Activated T-helper 1 cell treated with Interleukin-2 at 50 U/mL for 16 hours (primary cell): ENCODE results near the gene MPG.
"Not testable (repeated sequence)": the region's sequence is repeated elsewhere in the genome, so short reads cannot be mapped to it uniquely, and the experiment has no call there.

ENCODE experiments used
- DNase-seq: peaks from one replicate; pipeline ENCODE4 v3.0.0-alpha.2; 2020; ENCODE audit warnings: low read depth

The MPG gene, protein sequence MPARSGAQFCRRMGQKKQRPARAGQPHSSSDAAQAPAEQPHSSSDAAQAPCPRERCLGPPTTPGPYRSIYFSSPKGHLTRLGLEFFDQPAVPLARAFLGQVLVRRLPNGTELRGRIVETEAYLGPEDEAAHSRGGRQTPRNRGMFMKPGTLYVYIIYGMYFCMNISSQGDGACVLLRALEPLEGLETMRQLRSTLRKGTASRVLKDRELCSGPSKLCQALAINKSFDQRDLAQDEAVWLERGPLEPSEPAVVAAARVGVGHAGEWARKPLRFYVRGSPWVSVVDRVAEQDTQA

DNA sequence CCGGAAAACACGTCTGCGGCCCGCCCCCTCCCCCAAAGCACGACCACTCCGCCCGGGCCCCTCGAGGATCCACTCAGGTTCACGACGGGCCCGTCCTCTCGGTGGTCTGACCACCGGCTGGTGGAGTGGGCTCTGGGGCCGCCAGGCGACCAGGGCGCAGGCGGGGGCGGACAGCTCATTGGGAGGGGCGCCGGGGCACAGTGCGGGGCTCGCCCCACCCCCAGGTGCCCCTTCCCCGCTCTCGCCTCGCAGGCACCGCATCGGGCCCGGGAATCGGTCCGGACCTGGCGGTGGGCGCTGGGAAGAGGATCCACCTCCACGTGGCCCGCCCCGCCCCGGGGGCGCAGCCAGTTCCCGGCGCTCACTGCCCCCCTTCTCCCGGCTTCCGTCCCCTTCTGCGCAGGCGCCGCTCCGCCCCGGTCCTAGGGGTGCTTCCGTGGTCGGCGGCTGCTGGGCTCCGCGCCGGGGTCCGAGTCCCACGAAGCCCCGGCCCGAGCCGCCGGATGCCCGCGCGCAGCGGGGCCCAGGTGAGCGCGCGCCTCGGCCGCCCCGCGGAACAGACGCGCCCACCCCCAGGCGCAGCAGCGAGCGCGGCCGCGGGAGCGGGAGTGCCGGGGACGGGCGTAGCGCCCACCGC, at the start of gene MPG:
TSS of gene MPG (plus strand) at position 419 of the 637 bp plus-strand sequence. CDS start at position 504, 85 bp downstream.
- peak; percentile 77 for DNase-seq

DNA sequence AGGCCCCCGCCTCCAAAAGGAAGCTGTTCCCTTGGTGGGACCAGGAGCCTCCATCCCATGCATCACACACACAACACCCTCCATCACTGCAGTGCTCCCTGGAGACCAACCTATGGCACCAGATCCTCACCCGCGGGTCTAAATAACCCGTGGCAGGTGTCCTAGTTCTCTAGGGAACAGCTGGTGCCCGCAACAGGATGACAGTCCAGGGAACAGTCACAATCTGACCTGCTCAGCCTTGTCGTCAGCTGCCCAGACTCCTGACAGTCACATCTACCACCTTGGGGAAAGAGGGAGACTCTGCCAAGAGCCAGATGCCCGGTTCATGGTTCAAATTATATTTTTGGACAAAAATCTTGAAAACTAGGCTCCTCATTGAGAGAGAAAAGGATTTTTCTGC, 47.4 kb upstream of the MPG start:
- DNase-seq, result not testable (repeated sequence)

DNA sequence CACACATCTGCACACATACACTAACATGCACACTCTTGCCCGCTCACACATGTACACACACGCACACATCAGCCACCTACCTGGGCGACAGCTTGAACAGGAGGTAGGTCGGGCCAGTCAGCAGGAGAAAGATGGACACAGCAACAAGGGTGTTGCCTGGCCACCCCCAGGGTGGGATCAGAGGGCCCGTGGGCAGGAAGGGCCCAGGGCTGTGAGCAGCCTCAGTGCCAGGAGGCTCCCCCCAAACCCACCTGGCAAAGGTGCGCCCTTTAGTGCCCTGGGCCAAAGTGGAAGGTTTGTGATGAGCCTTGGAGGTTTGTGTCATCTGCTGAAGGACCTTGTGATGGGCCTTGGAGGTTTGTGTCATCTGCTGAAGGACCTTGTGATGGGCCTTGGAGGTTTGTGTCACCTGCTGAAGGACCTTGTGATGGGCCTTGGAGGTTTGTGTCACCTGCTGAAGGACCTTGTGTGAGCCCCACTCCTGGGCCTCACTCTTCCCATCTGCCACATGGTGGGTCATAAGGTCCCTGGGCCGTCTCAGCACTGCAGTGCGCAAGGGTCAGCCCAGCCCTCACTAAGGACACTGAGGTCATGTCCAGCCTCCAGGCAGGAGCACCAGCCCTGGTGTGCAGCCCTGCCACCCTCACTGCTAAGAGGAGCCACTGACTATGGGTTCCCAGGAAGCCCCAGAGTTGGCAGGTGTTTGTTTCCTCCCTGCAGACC, 44.7 kb upstream of the MPG start:
- not testable (repeated sequence) for DNase-seq

DNA sequence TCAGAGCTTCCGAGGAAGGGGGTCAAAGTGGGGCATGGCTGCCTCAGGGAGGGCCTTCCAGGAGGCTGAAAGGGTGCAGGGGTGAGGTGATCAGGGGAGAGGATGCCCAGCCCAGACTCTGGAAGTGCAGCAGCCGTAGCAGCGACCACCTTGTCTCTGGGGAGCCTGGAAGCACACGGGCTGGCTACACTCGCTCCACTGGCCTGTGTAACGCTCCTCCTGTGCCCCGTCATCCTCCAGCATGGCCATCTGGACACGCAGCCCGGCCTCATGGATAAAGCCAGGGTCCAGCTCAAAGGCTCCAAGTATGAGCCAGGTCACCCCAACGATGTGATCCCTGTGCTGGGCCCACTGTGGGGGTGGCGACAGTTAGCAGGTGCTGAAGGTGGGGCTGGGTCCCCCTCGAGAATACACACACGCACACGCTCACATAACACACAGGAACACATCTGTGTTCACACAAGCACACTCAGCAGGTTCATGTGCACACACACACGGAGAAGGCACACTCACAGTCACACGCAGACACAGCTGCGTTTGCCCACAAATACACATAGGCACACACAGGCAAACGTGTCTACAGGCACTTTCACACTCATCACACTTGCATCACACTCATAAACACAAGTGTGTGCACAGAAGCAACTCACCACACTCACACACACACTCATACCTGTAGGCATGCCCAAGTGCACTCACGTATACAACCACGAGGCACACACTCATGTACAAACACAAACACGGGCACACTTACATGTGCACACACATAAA, 44.0 kb upstream of the MPG start:
- no peak for DNase-seq

DNA sequence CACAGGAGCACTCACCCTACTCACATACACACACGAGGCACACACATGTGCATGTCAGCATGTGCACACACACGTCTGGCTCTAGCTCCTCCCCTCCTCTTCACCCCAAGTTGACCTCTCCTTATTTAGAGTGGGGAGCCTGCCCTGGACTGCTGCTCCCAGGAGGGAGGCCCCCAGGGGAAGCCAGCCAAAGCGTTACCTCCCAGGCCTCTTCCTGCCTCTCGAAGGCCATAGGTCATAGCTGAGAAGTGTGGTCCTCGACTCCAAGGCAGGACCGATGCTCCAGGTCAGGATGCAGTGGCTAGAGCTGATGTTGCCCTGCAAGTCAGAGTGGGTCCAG, 43.4 kb upstream of the MPG start:
- no peak for DNase-seq

DNA sequence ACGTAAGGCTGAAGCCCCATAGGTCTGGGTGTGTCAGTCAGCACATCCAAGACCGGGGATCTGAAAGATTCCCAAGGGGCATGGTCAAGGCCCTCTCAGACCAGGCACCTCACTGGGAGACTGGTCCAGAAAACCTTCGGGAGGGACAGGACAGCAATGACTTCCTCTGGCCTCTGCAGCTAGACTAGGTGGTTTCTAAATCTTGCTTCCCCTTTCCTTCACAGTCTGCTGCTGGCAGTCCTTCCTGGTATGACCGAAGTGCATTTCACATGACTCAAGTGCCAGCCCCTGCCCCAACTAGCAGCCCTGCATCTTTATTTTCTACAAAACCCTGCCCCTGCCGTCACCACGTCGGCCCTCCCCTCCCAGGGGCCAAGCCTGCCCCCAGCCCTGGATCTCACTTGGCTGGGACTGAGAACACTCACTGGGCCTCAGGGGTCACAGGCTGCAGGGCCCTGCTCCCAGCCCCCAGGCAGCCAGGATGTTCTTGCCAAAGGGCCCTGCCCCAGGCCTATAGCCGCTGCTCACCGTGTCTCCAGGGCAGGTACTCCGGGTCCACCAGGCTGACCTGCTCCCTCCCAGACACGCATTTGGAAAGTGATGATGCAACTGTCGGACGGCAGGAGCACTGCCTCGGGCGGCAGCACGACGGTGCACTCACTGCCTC, 42.9 kb upstream of the MPG start:
- DNase-seq, result no peak

DNA sequence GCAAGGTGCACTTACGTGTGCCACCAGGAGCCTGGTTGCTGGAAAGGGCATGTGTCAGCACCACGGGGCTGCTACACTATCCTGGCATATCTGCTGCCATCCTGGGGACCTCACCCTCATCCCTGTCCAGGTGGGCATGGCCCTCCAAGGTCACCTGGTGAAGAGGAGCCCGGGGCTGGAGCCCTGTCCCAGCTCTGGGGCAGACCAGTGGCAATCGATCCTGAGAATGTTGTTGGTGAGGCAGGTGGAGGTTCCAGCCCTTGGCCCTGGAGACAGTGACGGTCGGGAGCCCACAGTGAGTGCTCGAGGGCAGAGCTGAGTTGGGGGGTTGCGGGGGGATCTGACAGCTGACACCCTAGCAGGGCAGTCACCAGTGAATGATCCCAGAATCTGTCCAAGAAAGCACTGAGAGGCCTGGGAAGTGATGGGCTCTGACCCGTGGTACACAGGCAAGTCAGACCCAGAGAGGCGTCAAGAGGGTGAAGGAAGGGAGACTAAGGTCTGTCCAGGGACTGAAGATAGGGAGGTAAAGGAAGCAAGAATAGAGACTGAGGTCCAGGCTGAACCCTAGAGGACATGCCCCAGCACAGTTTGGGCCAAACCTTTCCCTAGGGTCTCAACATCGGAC, 42.2 kb upstream of the MPG start:
- no peak for DNase-seq

DNA sequence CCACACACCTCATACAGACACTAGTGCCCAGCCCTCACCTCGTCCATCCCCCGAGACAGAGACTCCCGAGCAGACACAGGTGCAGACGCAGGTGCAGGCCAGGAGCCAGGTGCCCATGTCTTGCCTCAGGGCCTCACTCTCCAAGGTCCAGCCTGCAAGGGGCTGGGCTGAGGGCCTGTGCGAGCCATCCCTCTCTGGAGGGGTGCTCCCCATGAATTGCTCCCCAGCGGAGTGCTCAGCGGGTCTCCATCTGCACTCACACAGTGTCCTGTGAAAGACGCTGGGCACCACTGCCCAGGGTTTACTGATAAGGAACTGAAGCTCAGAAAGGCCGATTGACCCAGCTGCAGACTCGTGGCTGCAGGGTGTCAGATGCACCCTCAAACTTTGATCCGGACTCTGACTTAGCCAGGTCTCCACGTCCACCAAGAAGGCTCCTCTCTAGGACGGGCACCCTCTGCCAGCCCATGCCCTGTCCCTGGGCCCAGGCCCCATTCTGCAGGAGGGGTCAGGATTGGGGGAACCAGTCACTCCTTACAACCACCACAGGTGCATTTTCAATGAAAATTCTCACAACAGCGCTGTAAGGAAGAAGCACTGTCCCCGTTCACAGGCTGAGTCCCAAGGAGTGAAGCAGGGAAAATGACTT, 41.6 kb upstream of the MPG start:
- no peak for DNase-seq

DNA sequence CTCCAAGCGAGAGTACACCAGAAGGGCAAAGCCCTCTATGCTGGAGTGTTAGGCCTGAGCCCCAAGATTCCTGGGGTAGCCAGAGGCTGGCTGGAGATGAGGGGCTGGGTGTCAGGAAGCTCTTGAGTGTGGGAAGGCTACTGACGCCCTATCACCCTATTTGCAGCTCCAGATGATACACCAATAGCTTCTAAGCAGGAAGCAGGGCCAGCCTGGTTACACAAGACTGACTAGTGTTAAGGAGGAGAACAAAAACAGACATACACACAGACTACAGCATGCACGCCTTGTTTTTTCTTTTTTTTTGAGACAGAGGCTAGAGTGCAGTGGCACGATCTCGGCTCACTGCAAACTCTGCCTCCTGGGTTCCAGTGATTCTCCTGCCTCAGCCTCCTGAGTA, 40.5 kb upstream of the MPG start:
- DNase-seq, result no peak

DNA sequence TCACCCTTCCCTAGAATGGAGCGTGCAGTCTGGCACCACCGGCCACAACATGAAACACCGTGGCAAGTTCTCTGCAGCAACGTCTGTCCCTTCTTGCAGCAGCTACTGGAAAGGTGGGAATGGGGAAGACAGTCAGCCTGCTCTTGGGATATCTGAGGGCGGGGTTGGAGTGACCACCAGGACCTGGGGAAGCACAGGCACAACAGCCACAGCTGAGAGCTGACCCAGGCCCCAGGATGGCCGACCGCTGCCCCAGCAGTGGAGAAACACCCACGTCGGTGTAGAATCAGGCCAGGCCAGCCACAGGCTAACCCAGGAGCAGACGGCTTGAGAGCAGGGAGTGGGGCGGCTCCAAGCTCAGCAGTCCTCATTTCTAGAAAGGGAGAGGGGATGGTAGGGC, 39.8 kb upstream of the MPG start:
- DNase-seq, result not testable (repeated sequence)

DNA sequence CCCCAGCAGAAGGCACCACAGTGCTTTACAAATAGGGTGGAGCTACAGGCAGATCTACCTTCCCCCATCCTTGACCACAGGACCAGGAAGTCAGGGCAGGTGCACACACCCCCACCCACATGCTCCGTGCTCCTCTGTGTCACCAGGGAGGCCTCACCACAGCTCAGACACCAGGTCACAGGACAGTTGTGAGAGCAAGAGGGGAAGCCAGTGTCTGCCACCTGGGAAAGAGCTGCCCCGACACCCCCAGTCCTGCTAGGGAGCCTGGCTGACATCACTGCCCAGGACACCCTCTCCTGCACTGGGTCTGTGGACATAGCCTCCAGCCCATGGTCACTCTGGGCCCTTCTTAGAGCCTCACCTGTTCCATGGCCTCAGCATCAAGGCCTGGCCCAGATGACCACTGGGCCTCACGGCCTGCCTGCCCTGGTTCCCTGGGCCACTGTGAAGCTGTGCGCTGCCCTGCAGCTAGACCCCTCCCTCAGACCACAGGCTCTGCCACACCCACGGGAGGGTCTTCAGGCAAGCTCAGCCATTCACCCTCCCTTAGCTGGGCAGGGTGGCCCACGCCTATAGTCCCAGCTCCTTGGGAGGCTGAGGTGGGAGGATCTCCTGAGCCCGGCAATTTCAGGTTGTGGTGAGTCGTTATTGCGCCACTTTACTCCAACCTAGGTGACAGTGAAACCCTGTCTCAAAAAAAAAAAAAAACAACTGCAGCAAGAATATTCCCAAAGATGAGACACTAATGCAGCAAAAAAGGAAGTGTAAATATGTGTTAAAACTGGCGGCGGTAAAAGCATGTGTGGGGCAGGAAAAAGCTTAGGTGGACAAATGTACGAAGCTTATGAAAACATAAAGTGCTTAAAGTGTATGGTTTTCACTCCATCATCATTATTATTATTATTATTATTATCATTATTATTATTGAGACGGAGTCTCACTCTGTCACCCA, 38.8 kb upstream of the MPG start:
- peak; percentile 21 for DNase-seq

DNA sequence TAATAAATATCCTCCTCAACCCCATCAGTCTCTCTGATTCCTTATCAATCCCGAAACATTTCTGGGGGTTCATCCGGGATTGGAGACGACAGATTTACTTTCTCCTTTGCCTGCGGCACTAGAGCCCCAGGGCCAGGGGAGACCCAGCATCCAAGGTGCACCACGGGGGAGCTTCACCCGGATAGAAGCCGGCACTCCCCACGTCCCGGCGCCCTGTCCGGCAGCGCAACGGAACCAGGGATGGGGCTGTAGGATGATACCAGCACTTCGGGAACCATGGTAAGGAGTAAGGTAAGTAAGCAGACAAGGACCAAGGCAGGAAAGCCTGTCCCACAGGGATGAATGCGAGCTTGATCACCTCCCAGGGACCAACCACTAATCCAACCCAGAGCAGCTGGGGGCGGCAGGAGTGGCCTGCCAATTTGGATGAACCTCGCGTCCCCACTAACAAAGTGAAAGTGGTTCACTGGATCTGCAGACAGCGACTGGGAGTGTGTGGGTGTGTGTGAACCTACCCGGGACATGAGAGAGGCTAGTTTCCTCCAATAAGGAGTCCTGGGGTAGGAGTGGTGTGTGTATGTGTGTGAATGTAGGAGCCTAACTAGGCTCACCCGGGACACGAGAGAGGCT, 36.5 kb upstream of the MPG start:
- DNase-seq, result no peak

DNA sequence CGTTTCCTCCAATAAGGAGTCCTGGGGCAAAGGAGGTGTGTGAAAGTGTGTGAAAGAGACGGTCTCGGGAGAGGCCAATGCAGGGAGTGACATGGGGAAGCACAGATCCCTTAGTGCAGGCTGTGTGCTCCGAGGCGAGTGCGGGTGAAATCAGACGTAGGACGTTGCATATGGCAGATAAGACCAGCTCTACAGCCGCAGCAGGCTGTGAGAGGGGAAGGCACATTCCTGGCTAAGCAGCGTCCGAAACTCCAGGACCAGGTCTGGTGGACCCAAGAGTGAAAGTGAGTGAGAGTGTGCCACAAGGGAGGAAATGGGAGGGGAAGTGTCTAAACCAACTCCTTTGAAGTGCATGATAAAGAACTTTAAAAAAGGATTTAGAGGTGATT, 36.0 kb upstream of the MPG start:
- no peak for DNase-seq

DNA sequence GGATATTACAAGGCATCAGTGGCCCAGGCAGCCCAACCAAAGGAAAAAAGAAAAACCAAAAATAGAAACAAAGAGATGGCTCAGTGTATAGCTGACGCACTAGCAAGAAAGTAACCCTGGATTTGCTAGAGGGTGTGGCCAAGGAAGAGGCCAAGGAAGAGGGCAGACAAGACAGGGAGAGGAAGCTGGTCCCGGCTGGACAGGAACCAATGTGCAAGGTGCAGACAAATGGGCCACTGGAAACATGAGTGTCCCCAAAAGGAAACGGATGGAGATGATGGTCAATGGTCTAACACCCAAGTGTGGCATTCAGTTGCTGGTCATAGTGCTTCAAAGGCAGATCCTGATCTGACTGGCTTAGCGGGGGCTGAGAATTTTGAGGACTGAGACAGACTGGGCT, 35.3 kb upstream of the MPG start:
- DNase-seq, result no peak

DNA sequence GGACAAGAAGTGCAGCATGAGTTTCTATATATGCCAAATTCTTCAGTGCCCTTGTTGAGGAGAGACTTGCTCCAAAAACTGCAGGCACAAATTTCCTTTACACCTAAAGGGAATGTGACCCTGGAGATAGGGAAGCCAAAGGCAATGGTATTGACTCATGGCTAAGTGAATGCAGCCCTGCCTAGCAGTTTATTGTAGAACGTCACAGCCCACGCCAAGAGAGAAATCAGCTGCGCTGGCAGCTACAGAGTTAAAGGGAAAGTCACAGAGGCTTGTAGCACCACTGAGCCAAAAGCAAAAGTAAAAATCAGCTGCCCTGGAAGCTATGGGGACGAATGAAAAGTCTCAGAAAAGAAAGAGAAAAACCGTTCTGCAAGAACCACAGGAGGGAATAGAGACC, 34.7 kb upstream of the MPG start:
- DNase-seq, result no peak

DNA sequence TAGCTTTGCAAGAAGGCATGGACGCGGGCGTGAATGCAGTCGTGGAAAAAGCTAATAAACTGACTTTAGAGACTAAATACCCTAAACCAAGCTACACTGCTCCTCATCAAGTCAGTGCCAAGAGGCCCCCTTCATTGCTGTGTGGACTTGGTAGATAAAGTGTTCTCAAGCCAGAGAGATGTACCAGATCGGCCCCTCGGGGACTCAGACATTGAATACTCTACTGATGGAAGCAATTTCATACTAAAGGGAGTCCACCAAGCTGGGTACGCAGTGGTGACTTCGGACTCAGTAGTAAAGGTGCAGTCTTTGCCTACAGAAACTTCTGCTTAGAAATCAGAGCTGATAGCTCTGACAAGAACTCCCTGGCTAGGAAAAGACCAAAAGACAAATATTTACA, 33.4 kb upstream of the MPG start:
- no peak for DNase-seq

DNA sequence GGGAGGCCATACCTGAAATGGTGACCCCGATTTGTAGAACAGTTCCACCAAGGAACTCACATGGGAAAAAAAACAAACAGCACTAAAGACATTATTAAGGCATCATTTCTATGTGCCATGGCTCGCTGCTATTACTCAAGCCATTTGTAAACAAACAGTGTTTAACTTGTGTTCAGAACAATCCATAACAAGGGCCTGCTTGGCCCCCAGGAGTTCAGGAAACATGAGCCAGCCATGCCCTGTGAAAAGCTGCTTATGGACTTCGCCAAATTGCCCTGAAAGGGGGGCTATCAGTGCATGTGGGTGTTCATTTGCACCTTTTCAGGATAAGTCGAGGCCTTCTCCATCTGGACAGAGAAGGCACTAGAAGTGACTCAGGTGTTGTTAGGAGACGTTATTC, 32.6 kb upstream of the MPG start:
- no peak for DNase-seq

DNA sequence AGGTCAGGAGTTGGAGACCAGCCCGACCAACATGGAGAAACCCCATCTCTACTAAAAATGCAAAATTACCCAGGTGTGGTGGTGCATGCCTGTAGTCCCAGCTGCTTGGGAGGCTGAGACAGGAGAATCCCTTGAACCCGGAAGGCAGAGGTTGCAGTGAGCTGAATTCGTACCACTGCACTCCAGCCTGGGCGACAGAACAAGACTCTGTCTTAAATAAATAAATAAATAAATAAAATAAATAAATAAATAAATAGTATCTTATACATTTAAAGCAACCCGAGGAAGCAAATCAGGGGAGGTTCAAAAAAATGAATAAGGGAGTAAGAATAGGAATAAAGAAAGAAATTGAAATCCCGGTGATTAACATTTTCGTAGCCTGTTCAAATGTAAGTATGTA, 31.5 kb upstream of the MPG start:
- DNase-seq, result not testable (repeated sequence)

DNA sequence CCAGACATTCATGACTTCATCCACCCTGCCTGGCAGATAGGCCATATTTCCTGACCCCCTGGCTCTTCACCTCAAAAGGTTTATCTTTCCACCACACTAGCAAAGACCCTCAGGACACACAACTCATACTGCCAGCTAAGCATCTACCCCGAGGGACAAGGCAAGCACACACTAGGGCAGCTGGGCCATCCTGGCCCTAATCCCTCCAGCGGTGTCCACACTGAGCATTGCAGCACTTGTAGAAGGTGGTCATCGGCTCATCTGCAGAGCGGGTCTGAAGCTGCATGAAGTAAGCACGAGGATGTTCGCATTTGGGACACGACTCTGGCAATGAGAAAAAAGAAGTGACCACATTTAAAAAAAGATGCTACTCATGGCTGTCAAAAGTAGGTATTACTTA, 30.8 kb upstream of the MPG start:
- no peak for DNase-seq
